Stimulated activated CD4-positive, alpha-beta T cell treated with anti-CD3 and anti-CD28 coated beads, Interleukin-4, amount 100 ng/mL, for 4 hours (primary cell): ENCODE data around the gene MAP3K7.

ENCODE experiments used
- DNase-seq, 2 experiments: peaks; one replicate each; pipeline ENCODE4 v3.0.0-alpha.2; 2020

Gene MAP3K7

GRCh38 chr6:90483116-90483839 lies 103.6 kb downstream of the MAP3K7 start:
- no peak for DNase-seq

- DNase-seq, result no peak
Measured at GRCh38 chr6:90480666-90481065, 106.2 kb downstream of the MAP3K7 start.

GRCh38 chr6:90479603-90479926 lies 107.3 kb downstream of the MAP3K7 start:
- DNase-seq, result no peak

GRCh38 chr6:90478789-90479602 lies 107.9 kb downstream of the MAP3K7 start:
- peak; percentile 69 to 92 for DNase-seq

GRCh38 chr6:90478278-90478677 lies 108.6 kb downstream of the MAP3K7 start:
- no peak for DNase-seq

- DNase-seq, result no peak
Measured at GRCh38 chr6:90477366-90477765, 109.5 kb downstream of the MAP3K7 start.

- peak in 1 of 2 experiments; percentile 31 for DNase-seq
Measured at GRCh38 chr6:90472716-90473115, 114.2 kb downstream of the MAP3K7 start.

GRCh38 chr6:90471263-90471662 lies 115.6 kb downstream of the MAP3K7 start:
- no peak for DNase-seq

- DNase-seq, result no peak
Measured at GRCh38 chr6:90469906-90470305, 117.0 kb downstream of the MAP3K7 start.

GRCh38 chr6:90468859-90469258 lies 118.0 kb downstream of the MAP3K7 start:
- no peak for DNase-seq

GRCh38 chr6:90468080-90468479 lies 118.8 kb downstream of the MAP3K7 start:
- DNase-seq, result peak in 1 of 2 experiments; percentile 40

GRCh38 chr6:90467546-90467945 lies 119.3 kb downstream of the MAP3K7 start:
- DNase-seq, result no peak

GRCh38 chr6:90466154-90466940 lies 120.5 kb downstream of the MAP3K7 start:
- peak in 1 of 2 experiments; percentile 45 for DNase-seq

GRCh38 chr6:90465686-90466085 lies 121.2 kb downstream of the MAP3K7 start:
- no peak for DNase-seq

GRCh38 chr6:90464507-90464906 lies 122.4 kb downstream of the MAP3K7 start:
- no peak for DNase-seq

- DNase-seq, result no peak
Measured at GRCh38 chr6:90463874-90464273, 123.0 kb downstream of the MAP3K7 start.
